Measurements from ENCODE around the gene PRKAR1B.

GRCh38 chr7:506391-506831 is 220.7 kb downstream of the PRKAR1B start:
- TF ChIP-seq, protein P1, sequence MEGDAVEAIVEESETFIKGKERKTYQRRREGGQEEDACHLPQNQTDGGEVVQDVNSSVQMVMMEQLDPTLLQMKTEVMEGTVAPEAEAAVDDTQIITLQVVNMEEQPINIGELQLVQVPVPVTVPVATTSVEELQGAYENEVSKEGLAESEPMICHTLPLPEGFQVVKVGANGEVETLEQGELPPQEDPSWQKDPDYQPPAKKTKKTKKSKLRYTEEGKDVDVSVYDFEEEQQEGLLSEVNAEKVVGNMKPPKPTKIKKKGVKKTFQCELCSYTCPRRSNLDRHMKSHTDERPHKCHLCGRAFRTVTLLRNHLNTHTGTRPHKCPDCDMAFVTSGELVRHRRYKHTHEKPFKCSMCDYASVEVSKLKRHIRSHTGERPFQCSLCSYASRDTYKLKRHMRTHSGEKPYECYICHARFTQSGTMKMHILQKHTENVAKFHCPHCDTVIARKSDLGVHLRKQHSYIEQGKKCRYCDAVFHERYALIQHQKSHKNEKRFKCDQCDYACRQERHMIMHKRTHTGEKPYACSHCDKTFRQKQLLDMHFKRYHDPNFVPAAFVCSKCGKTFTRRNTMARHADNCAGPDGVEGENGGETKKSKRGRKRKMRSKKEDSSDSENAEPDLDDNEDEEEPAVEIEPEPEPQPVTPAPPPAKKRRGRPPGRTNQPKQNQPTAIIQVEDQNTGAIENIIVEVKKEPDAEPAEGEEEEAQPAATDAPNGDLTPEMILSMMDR (conservative IDR thresholded peaks at IDR 0.05; ENCODE audit: low read length) = no peak
- TF ChIP-seq EZH2phosphoT487 (IDR thresholded peaks at IDR 0.05; ENCODE audit: borderline replicate concordance) = no peak

Measured in Loucy (cell line).